GM18526 (cell line): Measurements from ENCODE around the gene DNMT3A.

Experiments used
- POLR2A ChIP-seq: IDR thresholded peaks from 3 replicates; pipeline ENCODE4 v1.6.1; 2011; ENCODE audit not compliant: insufficient read length; ENCODE audit errors: extremely low read depth

DNMT3A gene

DNA sequence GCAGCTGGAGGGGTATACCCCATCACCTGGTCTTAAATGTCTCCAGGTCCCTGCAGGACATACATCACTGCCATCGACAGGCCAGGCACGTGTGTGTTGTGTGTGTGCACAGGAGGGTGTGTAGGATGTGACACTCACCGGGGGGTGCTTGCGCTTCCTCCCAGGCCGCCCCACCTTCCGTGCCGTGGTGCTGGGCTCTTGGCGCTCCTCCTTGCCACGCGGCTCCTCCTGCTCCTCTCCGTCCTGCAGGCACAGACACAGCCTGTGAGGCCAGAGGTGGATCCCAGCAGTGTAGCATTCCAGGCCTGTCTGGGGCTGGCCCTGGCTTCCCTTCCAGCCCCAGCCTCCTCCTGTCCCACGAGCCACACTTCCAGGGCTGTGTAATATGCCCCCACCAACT, 41.7 kb downstream of the DNMT3A start:
- TF ChIP-seq POLR2A = no peak

DNA sequence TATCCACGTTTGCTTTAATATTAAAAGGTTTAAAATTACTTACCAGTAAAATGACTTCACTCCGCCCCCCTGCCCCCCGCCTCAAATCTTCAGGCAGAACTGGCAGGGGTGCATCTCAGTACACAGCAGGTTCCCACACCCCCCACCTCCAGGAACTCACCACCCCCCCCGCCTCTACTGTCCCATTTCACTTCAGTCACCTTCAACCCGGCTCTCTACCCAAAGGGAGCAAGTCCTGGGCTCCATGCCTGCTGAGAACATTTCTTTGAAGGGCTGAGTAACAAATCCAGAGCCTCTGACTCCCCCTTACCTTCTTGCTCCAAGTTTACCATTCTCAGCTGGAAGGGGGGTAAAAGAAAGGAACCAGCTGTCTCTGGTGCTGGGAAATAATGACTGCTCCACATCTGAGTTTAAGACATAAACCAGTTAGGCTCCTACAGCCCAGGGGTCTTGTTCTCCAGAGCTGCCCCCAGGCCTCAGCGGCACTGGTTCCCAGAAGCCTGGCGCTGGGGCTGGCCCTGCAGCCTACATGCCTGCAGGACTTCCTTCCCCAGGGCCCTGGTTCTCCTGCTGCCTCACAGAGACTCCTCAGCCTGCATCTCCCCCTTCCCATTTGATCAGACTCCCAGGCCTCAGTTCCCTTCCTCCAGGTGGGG, 42.8 kb downstream of the DNMT3A start:
- no peak for TF ChIP-seq POLR2A

DNA sequence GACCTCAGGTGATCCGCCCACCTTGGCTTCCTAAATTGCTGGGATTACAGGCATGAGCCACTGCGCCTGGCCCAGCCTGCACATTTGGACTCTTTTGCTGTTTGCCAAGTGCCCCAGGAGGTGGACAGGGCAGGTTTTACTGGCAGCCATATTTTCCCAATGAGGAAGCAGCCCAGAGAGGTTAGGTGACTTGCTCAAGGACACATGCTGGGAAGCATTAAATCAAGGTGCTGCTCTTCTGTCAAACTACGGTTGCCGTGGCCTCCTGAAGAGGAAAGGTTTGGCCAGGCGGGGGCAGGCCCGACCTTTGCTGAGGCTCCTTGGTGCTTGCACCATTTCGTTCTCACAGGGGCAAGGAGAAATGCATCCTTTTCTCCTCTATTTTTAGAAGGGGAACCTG, 44.0 kb downstream of the DNMT3A start:
- TF ChIP-seq POLR2A = no peak

DNA sequence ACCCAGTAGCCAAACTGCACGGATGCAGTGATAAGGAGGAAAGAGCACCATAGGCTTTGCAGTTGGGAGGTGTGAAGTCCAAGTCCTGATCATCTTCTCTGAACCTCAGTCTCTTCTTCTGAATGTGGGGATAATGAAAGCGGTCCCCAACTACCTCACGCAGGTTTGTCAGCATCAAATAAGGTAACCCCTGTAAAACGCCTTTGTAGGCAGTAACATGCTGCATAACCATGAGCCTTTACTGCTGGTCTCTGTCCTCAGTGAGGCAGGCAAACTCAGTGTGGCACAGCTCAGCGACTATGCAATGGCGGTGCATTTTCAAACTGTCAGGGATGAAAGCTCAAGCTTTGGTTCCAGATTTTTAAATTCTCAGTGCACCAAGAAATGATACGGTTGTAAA, 46.1 kb downstream of the DNMT3A start:
- no peak for TF ChIP-seq POLR2A

DNA sequence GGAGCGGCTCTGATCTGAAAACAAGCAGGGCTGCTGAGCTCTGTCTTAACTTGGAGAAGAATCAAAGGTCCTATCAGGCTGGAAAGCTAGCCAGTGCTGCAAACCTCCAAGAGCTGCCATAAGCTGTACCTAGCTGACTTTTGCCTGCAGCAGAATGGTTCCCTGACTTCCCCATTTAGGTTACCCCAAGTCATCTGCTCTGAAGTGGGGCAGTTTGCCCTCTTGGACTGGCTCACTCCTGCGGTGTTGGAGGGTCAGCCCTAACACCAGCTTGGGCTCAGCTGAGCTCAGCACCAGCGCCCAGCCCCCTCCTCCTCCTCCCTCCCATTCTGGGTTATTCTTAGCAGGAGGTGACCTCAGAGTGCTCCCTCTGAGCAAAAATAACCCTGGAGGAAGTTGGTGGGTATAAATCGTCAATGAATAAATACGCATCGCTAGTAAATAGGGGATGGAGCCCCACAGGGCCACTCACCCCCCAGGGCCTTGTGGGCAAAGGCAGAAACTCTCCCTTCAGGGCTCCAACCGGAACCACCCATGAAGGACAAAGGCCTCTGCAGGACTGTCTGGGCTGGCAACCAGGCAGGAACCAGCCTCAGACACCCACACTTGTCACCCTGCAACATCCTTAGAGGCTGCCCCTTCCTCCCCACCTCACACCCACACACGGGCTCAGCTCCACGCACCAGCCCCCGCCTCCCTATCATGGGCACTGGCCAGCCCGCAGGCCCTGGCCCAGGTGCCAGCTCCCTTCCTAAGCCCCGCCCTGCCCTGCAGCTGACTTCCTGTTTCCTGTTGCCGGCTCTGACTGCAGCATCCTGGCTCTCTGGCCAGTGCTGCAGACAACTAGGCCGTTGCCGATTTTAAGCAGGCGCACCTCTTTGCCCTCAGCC, 46.9 kb downstream of the DNMT3A start:
- peak; percentile 76 for TF ChIP-seq POLR2A

DNA sequence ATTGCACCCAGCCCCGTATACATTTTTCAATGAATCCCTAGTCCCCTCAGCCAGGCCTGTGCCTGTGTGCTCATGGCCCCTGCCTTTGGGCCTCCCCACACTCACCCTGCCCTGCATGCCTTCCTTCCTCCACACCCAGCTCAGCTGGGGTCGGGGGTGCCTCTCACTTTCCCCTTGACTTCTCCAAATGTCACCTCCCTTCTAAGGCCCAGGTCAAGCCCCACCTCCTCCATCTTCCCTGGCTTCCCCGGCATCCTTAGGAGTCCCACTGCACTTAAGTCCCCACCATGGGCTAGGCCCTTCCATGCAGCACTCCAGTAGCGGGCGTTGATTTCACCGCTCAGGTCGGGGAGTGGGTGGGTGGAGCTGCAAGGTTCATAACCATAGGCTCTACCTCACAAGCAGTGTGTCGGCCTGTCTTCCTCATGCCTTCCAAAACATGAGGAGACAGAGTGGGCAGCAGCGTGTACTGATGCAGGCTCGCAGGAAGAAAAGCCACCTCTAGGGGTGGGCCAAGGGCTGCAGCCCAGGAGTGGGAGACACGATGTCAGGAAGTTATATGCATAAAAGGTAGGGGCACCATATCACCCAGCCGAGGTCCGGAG, 47.7 kb downstream of the DNMT3A start:
- no peak for TF ChIP-seq POLR2A

DNA sequence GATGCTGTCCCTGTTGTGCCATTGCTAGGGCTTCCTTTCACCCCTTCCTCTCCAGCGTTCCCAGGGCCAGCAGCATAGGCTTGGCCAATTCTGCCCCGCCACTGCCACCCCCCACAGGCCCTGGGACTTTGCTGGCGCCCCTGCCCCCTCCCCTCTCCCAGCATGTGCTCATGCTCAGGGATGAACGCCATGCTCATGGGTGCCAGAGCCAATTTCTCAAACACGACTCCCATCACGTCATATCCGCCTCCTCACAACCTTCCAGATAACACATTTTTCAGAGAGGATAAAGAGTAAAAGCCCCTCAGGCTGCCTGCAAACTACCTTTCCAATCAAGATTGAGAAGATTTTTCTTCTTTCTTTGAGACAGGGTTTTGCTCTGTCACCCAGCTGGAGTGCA, 48.6 kb downstream of the DNMT3A start:
- no peak for TF ChIP-seq POLR2A

DNA sequence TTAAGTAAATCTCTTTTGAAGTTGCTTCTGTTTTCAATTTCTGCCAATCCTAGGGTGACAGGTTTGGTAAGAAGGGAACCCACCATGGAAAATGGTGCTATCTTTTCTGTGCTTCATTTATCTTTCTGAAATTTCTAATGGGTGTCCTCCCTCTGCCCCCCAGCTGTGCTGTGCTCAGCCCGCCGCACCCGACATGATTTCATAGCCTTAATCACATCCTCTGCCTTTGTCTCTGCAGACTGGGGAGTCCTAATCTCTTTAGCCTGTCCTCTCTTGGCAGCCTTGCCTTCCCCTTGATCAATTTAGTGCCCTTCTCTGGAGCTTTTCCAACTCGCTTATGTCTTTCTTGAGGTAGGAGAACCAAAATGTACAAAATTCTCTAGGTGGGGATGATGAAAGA, 49.3 kb downstream of the DNMT3A start:
- no peak for TF ChIP-seq POLR2A

DNA sequence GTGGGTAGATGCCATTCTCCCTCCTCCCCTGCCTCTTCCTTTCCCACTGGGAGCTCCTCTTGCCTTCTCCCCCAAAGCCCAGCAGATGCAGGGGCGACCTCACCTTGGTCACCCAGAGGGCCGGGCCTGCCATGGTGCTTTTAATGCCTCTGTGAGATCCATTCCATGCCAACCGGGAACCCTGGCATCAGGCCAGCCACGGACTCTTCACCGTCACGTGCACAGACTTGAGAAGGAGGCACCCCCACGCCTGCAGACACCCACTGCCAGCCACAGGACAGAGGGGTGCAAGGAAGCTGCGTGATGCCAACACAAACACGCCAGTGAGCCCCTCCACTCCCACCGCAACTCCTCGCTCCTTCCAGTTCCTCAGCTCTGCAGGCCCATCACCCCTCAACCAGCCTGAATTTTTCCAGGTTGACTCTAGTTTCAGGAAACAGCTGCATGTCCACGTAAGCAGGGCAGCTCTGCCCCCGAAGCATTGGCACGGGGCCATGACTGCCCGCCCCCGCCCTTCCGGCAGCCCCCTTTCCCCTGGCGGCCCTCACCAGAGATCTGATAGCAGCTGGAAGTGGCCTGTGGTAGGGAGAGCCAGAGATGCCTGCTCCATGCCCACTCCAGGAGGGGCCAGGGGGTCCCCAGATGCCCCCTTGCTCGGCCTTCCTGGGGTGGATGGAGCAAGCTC, 50.8 kb downstream of the DNMT3A start:
- no peak for TF ChIP-seq POLR2A

DNA sequence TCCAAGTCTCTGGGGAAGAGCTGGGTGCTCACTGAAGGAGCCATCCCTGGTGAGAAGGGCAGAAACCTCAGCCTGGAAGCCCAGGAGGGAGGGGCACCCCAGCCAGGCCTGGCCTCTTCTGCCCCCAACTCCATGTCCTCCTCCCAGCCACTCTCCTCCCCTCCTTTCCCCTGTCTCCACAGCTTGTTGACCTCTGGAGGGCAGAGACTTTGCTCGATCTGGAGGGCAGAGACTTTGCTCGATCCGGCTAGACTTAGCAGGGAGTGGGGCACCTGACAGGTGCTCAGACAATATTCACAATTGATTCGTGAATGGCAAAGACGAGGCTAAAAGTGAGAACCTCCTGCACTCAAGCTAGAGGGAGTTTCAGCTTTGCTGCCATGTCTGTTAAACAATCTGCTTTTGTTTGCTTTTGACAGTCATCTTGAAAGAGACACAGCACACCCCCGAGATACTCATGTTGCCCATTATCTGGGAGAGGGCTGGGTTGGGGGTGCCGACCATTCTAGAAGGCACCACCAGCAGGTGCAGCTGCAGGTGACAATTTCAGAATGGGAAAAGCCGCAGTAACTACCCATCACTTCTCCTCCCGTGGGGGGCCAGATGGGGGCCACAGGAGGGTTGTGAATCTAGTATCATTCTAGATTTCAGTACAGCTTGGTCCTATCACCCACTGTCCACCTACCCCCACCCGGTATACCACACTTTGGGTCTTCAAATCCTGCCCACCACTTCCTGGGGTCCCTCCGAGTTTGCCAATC, 54.8 kb downstream of the DNMT3A start:
- TF ChIP-seq POLR2A = no peak

DNA sequence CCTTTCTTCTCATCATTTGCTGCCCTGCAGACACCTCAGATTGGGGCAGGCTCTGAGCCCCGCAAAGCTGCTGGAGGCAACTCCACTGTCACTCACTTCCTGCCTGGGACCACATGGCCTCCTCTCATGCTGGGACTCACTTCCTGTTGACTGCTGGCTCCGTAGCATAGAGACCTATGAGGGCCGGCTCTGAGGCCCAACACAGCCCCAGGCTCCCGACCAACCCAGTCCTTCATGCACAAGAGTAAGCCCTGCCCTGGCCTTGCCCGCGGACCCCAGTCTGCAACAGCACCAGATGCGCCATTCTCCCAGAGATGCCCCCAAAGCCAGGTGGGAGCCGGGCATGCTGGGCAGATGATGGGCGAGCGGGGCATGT, 55.7 kb downstream of the DNMT3A start:
- TF ChIP-seq POLR2A = peak; percentile 32

DNA sequence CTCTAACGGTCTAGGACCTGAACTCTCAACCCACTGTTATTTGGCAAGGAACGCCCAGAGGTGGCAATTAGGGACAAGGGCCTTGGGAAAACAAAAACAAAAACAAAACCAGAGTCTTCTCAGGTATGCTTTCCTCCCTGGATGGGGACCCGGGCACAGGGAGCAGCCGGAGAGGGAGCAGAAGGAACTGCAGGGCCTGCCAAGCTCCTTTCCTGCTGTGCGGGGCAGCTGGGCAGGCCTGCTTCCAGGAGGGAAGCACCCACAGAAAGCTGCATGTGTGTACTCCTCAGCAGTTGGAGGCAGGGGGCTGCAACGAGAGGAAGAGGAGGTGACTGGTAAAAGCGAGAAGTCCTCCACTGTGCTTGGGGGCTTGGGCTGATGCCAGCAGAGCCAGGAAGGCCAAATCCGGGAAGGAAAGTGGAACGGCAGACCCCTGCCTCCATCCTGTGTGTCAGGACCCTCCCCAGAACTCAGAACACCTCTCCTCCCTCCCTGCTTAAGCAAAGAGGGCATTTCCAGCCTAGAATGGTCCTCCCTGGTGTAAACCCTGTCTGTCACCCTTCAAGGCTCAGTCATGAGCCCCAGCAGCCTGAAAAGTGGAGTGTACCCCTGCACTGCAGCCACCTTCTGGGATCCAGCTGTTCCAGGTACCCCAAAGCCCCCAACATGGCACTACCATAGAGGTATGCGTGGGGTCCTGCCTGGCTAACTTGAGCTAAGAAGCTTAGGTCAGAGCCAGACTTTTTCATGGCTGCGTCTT, 56.3 kb downstream of the DNMT3A start:
- TF ChIP-seq POLR2A = no peak

DNA sequence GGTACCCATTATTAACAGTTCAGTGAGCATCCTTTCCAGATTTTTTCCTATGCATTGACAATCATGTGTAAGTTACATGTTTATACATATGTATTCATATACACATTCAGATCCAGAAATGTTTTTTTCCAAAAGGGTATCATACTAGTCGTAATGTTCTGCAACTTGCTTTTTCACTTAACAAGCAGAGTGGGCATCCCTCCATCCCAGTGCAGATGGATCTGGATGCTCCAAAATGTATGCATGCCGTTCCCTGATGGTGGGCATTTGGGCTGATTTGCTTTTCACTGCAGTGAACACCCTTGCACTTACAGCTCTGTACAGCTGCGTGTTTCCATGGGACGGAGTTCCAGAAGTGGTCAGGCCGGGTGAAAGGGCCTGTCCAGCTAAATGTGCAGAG, 57.0 kb downstream of the DNMT3A start:
- no peak for TF ChIP-seq POLR2A

DNA sequence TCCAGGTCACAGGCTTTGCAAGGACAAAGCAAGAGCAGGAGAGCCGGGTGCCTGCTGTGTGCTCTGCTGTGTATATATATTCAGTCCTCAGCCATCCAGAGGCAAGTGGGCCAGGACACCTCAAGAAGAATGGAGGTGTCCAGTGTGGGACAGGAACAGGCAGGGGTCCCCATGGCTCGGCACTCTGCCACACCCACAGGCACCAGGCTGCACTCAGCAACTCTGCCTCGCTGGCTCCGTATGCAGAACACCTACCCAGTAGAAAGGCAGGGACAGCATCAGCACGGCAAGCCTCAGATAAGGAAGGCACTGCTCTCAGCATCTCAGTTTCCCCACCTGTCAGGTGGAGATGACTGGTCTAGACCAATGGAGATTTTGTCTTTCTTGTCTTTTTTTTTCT, 57.8 kb downstream of the DNMT3A start:
- TF ChIP-seq POLR2A = no peak
